Inferior parietal cortex (tissue), 1 donor: ENCODE data around the gene ADPRS.

Source experiments
- DNase-seq: peaks from one replicate; pipeline ENCODE4 v3.0.0-alpha.2; 2016; ENCODE audit errors: extremely low spot score

The ADPRS gene, protein sequence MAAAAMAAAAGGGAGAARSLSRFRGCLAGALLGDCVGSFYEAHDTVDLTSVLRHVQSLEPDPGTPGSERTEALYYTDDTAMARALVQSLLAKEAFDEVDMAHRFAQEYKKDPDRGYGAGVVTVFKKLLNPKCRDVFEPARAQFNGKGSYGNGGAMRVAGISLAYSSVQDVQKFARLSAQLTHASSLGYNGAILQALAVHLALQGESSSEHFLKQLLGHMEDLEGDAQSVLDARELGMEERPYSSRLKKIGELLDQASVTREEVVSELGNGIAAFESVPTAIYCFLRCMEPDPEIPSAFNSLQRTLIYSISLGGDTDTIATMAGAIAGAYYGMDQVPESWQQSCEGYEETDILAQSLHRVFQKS

GRCh38 chr1:36088577-36089392, at the start of gene ADPRS:
Gene ADPRS (plus strand): TSS chr1:36088892. CDS start chr1:36088905, 13 bp downstream.
- peak; percentile 90 for DNase-seq

DNA sequence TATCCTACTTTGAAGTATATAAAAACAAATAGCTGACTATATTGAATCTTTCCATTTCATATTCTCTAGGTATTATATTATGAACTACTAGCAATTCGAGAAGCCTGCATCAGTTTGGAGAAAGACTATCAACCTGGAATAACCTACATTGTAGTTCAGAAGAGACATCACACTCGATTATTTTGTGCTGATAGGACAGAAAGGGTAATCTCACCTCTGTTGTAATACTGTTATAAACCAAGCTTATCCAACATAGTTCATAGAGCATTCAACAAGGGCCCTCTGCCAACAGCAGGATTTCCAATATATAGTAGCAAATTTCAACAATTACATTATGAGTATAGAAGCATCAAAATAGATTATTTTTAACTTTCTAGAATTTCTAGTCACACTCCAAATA, 48.5 kb upstream of the ADPRS start:
- DNase-seq = no peak

- DNase-seq = no peak
Observed at GRCh38 chr1:36051821-36052220, 36.9 kb upstream of the ADPRS start.

GRCh38 chr1:36053978-36054377, 34.7 kb upstream of the ADPRS start:
- DNase-seq = no peak

GRCh38 chr1:36055706-36056105, 33.0 kb upstream of the ADPRS start:
- DNase-seq = no peak

- DNase-seq = no peak
Observed at GRCh38 chr1:36062315-36062714, 26.4 kb upstream of the ADPRS start.

GRCh38 chr1:36067871-36068270, 20.8 kb upstream of the ADPRS start:
- DNase-seq = no peak

DNA sequence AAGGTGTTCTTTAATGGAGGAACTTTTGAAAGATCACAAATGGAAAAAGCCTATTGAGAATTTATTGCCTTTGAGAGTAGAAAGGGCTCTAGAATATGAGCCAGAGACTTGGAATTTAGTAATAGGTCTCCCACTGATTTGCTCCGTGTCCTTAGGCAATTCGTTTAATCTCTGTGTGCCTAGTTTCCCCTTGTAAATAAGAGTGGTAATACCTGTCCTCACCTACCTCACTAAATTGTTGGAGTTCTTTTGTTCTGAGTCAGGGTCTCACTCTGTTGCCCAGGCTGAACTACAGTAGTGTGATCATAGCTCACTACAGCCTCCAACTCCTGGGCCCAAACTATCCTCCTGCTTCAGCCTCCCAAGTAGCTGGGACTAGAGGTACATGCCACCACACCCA, 19.8 kb upstream of the ADPRS start:
- no peak for DNase-seq

DNA sequence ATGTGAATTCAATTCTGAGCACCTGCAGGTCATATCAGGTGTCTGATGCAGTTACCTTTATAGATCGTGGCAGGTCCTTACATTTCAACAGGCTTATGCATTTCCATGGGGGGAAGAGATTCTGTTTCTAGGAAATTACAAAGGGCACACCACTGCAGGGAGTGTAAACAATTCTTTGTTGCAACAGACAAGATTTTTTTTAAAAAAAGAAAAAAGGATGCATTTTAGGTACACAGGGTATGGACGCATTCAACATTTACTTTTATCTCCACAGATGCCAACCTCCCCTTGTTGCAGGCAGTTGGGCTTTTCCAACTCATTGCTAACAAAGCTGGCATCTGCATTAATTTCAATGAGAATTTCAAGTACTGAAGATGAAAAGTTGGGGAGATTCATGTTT, 18.3 kb upstream of the ADPRS start:
- DNase-seq = no peak

GRCh38 chr1:36076979-36077573, 11.6 kb upstream of the ADPRS start:
- DNase-seq = no peak

DNA sequence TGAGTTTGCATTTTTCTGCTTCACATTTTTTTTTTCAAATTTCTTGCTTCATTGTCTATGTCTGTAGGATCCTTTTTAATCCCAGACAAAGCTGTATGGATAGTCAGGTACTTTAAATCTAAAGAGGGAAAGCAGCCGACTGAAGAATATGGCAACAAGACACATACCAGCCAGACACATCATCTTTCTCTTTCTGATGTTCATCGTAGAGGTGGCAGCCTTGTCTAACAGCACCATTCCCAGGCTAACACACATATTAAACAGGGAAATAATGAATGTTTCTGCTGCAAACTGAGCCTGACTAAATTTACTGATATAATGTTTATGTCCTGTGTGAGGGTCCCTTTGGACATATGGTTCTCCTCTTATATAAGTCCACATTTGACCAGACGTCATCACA, 8.5 kb upstream of the ADPRS start:
- no peak for DNase-seq

- DNase-seq = no peak
Observed at GRCh38 chr1:36080801-36081200, 7.9 kb upstream of the ADPRS start.

DNA sequence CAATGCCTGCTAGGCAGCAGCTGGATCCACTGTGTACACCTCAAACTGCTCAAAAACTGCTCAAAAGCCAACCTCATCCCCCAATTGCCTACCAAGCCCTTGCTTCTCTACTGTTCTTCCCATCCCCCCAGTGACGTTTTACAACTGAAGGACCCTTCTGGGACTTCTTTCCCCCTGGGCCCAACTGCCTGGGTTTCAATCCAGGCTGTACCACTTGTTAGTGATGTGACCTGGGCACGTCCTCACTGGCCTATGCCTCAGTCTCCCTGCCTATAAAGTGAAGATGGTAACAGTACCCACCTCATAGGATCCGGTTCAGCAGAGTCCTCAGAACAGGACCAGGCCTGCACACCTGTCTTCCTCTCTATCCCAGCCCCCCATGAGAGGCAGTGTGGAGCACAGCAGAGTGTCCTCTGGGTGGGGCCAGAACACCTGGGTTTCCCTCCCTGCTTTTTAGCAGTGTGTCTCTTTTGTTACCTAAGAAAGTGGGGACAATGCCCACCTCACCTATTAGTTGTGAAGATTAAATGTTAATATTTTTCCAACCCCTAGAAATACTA, 6.7 kb upstream of the ADPRS start:
- DNase-seq = no peak

GRCh38 chr1:36083219-36083618, 5.5 kb upstream of the ADPRS start:
- DNase-seq = no peak

DNA sequence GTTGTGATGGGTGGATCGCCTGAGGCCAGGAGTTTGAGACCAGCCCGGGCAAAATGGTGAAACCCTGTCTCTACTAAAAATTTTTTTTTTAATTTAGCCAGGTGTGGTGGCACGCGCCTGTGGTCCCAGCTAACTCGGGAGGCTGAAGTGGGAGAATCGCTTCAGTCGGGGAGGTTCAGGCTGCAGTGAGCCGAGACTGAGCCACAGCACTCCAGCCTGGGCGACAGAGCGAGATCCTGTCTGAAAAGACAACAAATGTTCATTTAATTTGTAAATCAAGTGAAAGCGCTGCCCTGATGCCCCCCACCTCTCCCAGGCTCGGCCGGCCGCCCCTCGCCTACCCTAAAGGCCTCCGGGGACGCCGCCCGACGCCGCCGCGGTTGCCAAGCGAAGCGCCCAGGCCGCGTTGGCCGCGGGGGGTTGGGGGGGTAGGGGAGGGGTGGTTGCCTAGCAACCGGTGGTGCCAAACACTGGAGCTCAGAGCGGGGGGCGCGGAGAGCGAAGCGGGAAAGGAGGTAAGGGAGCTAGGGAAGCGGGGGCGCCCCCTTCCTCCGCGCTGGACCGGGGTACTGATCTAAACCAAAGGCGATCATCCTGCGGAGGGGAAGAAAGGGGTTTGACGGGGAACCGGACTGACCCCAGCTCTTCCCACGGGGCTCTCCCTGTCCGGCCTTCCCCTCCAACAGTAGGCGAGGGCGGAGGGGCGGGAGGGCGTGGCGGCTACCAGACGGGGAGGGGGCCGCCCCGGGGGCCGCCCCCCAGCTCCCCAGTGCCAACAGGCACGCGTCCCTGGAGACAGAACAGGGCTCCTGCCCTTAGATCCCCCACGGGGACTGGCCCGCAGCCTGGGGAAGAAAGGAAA, 4.8 kb upstream of the ADPRS start, which contains the start of gene TEKT2:
Gene TEKT2 (plus strand): TSS at position 460 of the 862 bp plus-strand sequence. CDS start 828 bp downstream, outside the sequence.
- DNase-seq = no peak

DNA sequence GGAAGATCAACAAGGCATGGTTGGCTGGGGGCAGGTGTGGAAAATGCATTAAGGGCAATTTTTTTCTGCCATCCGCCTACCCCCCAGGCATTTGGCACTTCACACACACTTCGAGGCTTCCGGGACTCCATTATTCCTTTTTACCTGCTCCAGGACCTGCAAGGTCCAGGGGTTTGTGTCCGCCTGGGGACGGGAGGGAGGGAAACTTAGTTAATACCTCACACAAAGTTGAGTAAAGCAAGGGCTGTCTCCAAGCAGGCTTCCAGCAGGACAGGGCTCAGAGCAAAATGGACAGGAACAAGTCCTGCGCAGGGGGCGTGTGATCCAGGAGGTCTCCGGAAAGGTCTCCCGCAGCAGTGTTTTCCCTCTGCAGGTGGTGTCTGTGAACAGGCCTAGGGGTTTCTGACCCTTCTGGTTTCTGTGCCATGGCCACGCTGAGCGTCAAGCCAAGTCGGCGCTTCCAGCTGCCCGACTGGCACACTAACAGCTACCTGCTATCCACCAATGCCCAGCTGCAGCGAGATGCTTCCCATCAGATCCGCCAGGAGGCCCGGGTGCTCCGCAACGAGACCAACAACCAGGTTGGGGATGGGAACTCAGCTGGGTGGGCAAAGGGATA, 4.1 kb upstream of the ADPRS start:
- no peak for DNase-seq

DNA sequence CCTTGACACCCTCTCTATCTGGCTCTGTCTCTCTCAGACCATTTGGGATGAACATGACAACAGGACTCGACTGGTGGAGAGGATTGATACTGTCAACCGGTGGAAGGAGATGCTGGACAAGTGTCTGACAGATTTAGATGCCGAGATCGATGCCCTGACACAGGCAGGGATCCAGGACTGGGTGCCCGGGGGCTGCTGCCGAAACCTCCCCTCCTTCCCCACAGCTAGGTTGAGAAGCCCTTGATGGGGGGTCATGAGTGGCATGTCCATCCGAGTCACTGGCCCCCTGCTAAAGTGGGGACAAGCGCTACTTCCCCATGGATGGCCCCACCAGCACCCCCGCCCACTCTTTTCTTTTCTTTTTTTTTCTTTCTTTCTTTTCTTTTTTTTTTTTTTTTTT, 3.6 kb upstream of the ADPRS start:
- DNase-seq = no peak

GRCh38 chr1:36085686-36086526, 2.8 kb upstream of the ADPRS start:
- DNase-seq = no peak

DNA sequence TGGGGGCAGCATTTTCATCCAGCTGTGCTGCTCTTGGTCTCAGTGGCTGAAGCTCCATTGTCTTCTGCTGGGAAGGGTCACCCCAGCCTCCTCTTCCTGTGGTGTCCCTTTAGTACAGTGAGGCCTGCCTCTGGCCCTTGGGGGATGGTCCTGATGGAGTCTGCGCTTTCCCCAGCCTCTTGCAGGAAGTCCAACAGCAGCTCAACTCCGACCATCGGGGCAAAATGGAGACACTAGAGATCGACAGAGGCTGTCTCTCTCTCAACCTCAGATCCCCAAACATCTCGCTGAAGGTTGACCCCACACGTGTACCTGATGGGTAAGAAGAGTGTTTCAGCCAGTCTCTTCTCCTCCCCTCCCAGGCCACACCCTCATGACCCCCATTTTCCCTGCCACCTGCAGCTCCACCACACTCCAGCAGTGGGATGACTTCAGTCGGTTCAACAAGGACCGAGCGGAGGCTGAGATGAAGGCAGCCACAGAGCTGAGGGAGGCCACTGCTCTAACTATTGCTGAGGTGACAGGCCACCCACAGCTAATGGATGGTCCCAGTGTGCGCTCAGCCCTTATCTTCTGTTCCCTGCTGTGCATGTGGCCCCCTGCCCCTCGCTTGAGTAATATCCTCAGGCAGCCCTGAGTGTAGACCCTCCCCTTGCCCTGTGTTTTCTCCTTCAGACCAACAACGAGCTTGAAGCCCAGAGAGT, 2.0 kb upstream of the ADPRS start:
- DNase-seq = no peak
